B cell (primary cell): ENCODE measurements around the gene KRTAP20-3.

Source experiments
- CTCF ChIP-seq: fragments of 200-600 bp; IDR thresholded peaks from one replicate; pipeline ENCODE4 v1.8.0; 2022; ENCODE audit warnings: antibody characterized with exemption, mild to moderate bottlenecking
- EZH2 ChIP-seq: IDR thresholded peaks from 2 replicates; pipeline ENCODE4 v1.6.1; 2012; ENCODE audit warnings: borderline replicate concordance, low read depth, mild to moderate bottlenecking, moderate library complexity, low read length; ENCODE audit not compliant: insufficient read depth, poor library complexity, severe bottlenecking

GRCh38 chr21:30646904-30647414 lies 4.3 kb downstream of the KRTAP20-3 start:
- TF ChIP-seq CTCF (no peak), EZH2 (no peak)
